DMS153 (cell line): ENCODE measurements around the gene LAPTM5.
"Not testable (repeated sequence)": the region's sequence is repeated elsewhere in the genome, so short reads cannot be mapped to it uniquely, and the experiment has no call there.

Experiments used
- DNase-seq: peaks from one replicate; lab custom pipeline; 2025; lab: John Stamatoyannopoulos, UW

The LAPTM5 gene

GRCh38 chr1:30757352-30758120, at the start of gene LAPTM5:
LAPTM5 (minus strand) TSS chr1:30757774; CDS start chr1:30757745, 29 bp downstream.
- DNase-seq: no peak

GRCh38 chr1:30806381-30807317, 49.1 kb upstream of the LAPTM5 start:
- no peak for DNase-seq

GRCh38 chr1:30805304-30806003, 47.9 kb upstream of the LAPTM5 start:
- no peak for DNase-seq

GRCh38 chr1:30804822-30805221, 47.2 kb upstream of the LAPTM5 start:
- no peak for DNase-seq

GRCh38 chr1:30804352-30804751, 46.8 kb upstream of the LAPTM5 start:
- DNase-seq: no peak

GRCh38 chr1:30803562-30803961, 46.0 kb upstream of the LAPTM5 start:
- no peak for DNase-seq

GRCh38 chr1:30801771-30802198, 44.2 kb upstream of the LAPTM5 start:
- DNase-seq: peak; percentile 71

GRCh38 chr1:30799233-30799511, 41.6 kb upstream of the LAPTM5 start:
- DNase-seq: no peak

GRCh38 chr1:30798389-30799232, 41.0 kb upstream of the LAPTM5 start:
- DNase-seq: no peak

GRCh38 chr1:30795026-30795425, 37.5 kb upstream of the LAPTM5 start:
- no peak for DNase-seq

GRCh38 chr1:30794260-30794659, 36.7 kb upstream of the LAPTM5 start:
- DNase-seq: no peak

GRCh38 chr1:30793209-30793608, 35.6 kb upstream of the LAPTM5 start:
- no peak for DNase-seq

- no peak for DNase-seq
Observed at GRCh38 chr1:30791868-30792267, 34.3 kb upstream of the LAPTM5 start.

- no peak for DNase-seq
Observed at GRCh38 chr1:30790850-30791778, 33.5 kb upstream of the LAPTM5 start.

GRCh38 chr1:30790256-30790525, 32.6 kb upstream of the LAPTM5 start:
- not testable (repeated sequence) for DNase-seq

GRCh38 chr1:30789388-30790255, 32.0 kb upstream of the LAPTM5 start:
- DNase-seq: no peak

GRCh38 chr1:30788580-30789387, 31.2 kb upstream of the LAPTM5 start:
- no peak for DNase-seq

- DNase-seq: no peak
Observed at GRCh38 chr1:30787856-30788495, 30.4 kb upstream of the LAPTM5 start.
